DMS79 treated with DMSO at 0.1 percent for 48 hours (cell line): ENCODE measurements around the gene RAD51B.

Experiments used
- DNase-seq: peaks from one replicate; lab custom pipeline; 2025; lab: John Stamatoyannopoulos, UW

The RAD51B gene

DNA sequence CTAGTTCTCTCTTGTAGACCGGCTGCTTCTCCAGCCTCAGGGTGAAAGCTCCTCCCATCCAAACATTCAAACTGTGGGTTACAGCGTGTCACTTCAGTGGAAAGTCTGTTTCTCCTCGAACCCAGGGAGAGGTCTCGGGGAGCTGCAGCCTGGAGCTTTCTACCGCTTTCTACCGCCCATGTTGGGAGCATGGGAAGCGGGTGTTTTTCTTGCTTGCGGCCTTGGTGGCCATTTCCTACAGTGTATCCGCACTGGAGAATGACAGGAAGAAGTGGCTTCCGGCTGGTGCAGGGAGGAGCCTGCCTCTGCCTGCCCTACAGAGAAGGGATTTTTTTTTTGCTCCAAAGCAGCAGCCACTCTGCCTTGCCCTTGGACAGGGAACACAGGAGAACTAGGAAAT, 952.1 kb downstream of the RAD51B start:
- no peak for DNase-seq

DNA sequence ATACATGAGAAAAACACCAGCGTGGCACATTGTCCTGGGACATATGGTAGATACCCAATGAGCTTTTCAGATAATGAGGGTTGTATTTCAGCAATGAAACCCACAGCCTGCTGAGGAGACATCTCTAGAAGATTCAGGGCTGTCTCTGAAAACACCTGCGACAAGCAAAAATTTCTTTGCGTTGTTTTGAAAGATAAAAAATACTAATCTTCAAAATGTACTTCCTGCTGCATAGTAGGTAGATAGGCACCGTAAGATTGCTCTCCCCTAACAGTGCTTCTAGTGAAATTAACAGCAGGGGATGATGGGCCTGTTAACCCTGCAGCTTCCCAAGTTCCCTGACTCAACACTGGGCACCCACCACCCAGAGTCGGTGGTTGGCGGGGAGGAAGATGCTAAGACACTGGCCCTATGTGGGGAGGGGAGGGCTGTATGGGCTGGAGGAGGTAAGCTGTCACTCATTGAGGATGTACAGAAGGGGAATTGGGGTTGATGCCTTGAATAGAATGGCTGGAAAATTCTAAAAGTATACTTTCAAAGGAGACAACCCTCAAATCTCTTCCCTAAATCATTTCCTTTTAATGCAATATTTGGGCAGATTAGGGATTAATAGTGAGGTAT, 953.3 kb downstream of the RAD51B start:
- no peak for DNase-seq

DNA sequence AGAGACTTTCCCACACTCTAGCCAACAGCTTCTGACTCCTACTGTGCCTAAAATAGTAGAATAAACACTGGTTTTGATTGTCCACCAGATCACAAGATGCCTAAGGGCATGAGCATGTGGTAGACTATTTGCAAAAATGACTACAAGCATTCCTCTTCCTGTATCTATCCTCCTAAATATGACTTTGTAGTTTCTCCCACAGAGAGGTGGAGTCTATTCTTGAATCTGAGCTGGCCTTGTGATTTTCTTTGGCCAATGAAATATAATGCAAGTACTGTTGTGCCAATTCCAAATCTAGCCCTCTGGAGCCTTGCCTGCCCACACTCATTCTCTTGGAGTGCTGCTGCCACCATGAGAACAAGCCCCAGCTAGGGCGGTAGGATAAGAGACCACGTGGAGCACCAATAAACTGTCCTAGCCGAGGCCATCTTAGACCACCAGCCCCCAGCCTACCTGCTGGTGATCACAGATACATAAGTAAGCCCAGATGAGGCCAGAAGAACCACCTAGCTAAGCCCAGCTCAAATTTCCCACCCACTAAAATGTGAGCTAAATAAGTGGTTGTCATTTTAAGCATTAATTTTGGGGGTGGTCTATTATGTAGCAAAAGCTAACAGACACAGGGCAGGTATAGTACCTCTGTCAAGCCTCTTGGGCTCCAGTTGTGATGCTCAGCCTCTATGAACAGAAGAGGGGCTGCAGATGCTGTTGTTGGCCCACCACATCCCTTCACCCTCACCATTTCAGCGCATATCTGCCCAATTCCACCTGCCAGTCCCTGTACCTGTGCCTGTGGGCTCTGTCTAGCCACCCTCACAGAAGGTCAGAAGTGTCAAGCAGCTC, 955.4 kb downstream of the RAD51B start:
- DNase-seq: no peak

DNA sequence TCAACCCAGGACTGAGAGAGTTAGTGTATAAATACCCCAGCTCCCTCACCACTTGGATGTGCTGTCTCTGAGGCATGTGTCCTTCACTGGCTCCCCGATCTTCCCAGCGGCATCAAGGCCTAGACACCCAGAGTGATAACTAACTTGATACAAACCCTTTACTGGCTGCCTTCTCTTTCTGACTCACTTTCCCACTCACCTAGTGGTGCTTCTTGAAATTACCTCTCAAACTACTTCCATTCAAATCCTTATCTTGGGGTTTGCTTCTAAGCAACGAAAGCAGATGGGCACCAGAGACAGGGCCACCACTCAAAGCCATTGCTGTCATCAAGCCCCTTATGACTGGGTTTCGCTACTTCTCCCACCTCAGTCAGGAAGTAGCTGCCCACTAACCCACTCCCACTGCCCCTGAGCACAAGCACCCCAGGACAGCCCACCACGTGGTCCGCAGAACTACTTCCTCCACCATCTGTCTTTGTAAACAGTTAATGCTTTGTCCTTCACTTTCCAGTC, 956.1 kb downstream of the RAD51B start:
- DNase-seq: no peak

DNA sequence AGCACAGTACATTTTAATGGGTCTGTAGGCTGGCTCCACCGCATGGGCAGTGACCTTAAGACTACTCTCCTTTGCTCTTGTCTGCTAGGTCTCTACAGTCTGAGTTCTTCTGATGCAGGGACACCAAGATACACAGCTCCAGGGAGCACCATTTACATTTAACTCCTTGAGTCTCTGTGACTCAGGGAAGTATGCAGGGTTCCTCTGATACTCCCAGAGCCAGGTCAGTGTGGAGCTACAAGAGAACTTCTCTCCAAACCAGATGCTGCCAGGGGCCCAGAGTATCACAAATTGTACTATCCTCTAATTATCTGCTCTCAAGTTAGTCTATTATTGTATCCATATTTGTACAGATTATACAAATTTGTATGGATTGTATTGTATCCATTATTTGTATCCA, 958.1 kb downstream of the RAD51B start:
- no peak for DNase-seq
